T-helper 9 cell (primary cell): ENCODE data around the gene EPHA8.

ENCODE experiments used
- DNase-seq: peaks from one replicate; pipeline ENCODE4 v3.0.0-alpha.2; 2020

EPHA8 gene

DNA sequence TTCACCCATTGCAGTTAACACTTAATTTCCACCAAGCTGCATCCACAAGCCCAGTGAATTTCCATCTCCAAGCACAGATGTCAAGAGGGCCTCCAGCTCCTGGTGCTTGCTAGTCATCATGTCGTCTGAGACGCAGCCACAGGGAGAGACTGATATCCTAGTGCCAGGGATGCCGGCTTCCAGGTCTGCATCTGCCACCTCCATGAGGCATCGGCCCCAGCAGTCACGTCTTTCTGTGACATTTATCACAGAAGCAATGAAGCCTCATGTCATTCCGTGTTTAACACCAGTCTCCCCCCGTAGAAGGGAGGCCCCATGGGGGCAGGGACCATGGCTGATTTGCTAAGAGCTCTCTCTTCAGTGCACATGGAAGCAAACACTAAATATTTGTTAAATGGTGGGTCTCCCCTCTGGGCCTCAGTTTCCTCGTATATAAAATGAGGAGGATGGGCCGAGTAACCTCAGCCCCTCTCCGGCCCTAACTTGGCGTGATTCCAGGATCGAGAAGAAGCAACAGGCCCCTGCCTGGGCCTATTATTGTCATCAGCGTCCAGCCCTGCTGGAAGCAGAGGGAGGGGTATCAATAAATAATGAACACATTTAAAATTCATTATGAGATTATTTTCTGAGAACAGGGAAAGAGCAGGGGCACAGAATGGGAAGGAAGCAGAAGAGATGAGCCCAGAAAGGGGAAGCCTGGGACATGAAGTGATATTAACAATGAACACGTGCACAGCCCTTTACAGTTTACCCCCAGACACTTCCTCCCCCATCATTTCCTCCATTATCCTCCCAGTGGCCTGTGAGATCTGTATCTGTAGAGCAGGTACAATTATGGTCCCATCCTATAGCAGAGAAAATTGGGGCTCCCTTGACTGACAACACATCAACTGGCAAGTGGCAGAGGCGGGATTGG lies 88.9 kb downstream of the EPHA8 start:
- no peak for DNase-seq

GRCh38 chr1:22652881-22653316 lies 89.6 kb downstream of the EPHA8 start, which contains the start of gene C1QB:
Gene C1QB, plus strand, starts transcription at chr1:22653236. Its CDS starts 6,227 bp downstream, at chr1:22659463.
- DNase-seq: no peak
